HepG2 (cell line): ENCODE data around the gene CGB5. TPM values are rescaled to one million over a fixed set of nuclear protein-coding genes. Genes with fewer than 3 reads are reported as not detected.

Source experiments
- CENPX ChIP-seq: sonication (generic); formaldehyde crosslinking; IDR thresholded peaks from 2 replicates; pipeline ENCODE4 v1.9.0; 2021; ENCODE audit warnings: mild to moderate bottlenecking, missing genetic modification reagents, moderate library complexity
- EP300 ChIP-seq, 3 experiments: sonication (generic) in 1 of 3; formaldehyde crosslinking in 1 of 3; IDR thresholded peaks; 2 replicates each; pipeline versions ENCODE4 v1.5.1 to v1.6.1; 2011 to 2020; ENCODE audit warnings: low read depth in 2 of 3, low read length in 2 of 3, borderline replicate concordance in 1 of 3, improper control_type of control experiment in 1 of 3, mild to moderate bottlenecking in 1 of 3, missing genetic modification reagents in 1 of 3, moderate library complexity in 1 of 3
- ERF ChIP-seq: IDR thresholded peaks from 2 replicates; pipeline ENCODE4 v1.6.1; 2018; ENCODE audit warnings: missing biosample characterization, missing genetic modification reagents
- HMGA1 ChIP-seq: sonication (generic); formaldehyde crosslinking; conservative IDR thresholded peaks from 2 replicates; pipeline ENCODE4 v1.4.0; 2020; ENCODE audit warnings: missing genetic modification reagents
- MXD4 ChIP-seq: IDR thresholded peaks from 2 replicates; pipeline ENCODE4 v1.6.1; 2016; ENCODE audit warnings: mild to moderate bottlenecking, missing biosample characterization, missing genetic modification reagents
- SOX6 ChIP-seq, 2 experiments: fragments of 450-650 bp in 1 of 2; sonication (generic) in 1 of 2; formaldehyde crosslinking in 1 of 2; IDR thresholded peaks; 2 replicates each; pipeline versions ENCODE4 v1.4.0 to v1.6.1; 2017 to 2020; ENCODE audit warnings: antibody characterized with exemption in 1 of 2, mild to moderate bottlenecking in 1 of 2, missing genetic modification reagents in 1 of 2
- SP140L ChIP-seq: sonication (generic); formaldehyde crosslinking; IDR thresholded peaks from 2 replicates; pipeline ENCODE4 v1.4.0; 2020; ENCODE audit warnings: missing genetic modification reagents, borderline replicate concordance
- U2AF1 ChIP-seq: fragments of 200-400 bp; formaldehyde crosslinking; optimal IDR thresholded peaks from 2 replicates; pipeline ENCODE3; 2017; ENCODE audit warnings: mild to moderate bottlenecking, low read depth, low read length
- ZNF264 ChIP-seq: sonication (generic); formaldehyde crosslinking; IDR thresholded peaks from 2 replicates; pipeline ENCODE4 v1.4.0; 2020; ENCODE audit warnings: missing genetic modification reagents
- ZNF629 ChIP-seq: sonication (generic); formaldehyde crosslinking; conservative IDR thresholded peaks from 2 replicates; pipeline ENCODE4 v1.5.0; 2020; ENCODE audit warnings: missing genetic modification reagents
- ZNF703 ChIP-seq: sonication (generic); formaldehyde crosslinking; IDR thresholded peaks from 2 replicates; pipeline ENCODE4 v1.5.1; 2020; ENCODE audit warnings: missing genetic modification reagents, mild to moderate bottlenecking, moderate library complexity, borderline replicate concordance
- polyA plus RNA-seq, 8 experiments: library from polyadenylated mRNA; depleted of rRNA in 3 of 8; stranded (reverse) in 7 of 8; unstranded in 1 of 8; fragments of >200 nt; fragmentation: Illumina TruSeq in 4 of 8; extraction: Trizol in 4 of 8; gene quantifications; 2 replicates each; pipeline versions ENCODE4 v1.2.1 to v1.2.3, GENCODE V29; 2011 to 2016; ENCODE audit warnings: low read depth in 4 of 8, missing spikeins in 1 of 8, mixed read lengths in 1 of 8; ENCODE audit not compliant: insufficient read depth in 1 of 8
- total RNA-seq, 5 experiments: library from RNA; depleted of rRNA; stranded (reverse); fragments of >200 nt; fragmentation: Illumina TruSeq; extraction: Trizol; gene quantifications; 2 replicates each; pipeline ENCODE4 v1.2.3, GENCODE V29; 2016; ENCODE audit warnings: low read depth in 1 of 5
- TF ChIP-seq, protein P1 (sequence below): IDR thresholded peaks from 2 replicates; pipeline ENCODE4 v1.6.1; 2016
- TF ChIP-seq, protein P2 (sequence below): sonication (generic); formaldehyde crosslinking; IDR thresholded peaks from 2 replicates; pipeline ENCODE4 v1.4.0; 2020; ENCODE audit warnings: mild to moderate bottlenecking, missing genetic modification reagents
- TF ChIP-seq, protein P3 (sequence below): IDR thresholded peaks from 2 replicates; pipeline ENCODE4 v1.6.1; 2016; ENCODE audit warnings: low read depth, missing genetic modification reagents, missing compliant biosample characterization
- TF ChIP-seq, protein P4 (sequence below): sonication (generic); formaldehyde crosslinking; IDR thresholded peaks from 2 replicates; pipeline ENCODE4 v1.5.1; 2020; ENCODE audit warnings: mild to moderate bottlenecking, missing genetic modification reagents, borderline replicate concordance
- TF ChIP-seq, protein P5 (sequence below): sonication (generic); formaldehyde crosslinking; conservative IDR thresholded peaks from 2 replicates; pipeline ENCODE4 v1.8.0; 2022; ENCODE audit warnings: low read depth, missing genetic modification reagents

The CGB5 gene
- total and polyA plus RNA-seq, 2 of the 13 experiments (the other 11 are each of a cell fraction or from before 2014, with no cell fraction given) = not detected

DNA sequence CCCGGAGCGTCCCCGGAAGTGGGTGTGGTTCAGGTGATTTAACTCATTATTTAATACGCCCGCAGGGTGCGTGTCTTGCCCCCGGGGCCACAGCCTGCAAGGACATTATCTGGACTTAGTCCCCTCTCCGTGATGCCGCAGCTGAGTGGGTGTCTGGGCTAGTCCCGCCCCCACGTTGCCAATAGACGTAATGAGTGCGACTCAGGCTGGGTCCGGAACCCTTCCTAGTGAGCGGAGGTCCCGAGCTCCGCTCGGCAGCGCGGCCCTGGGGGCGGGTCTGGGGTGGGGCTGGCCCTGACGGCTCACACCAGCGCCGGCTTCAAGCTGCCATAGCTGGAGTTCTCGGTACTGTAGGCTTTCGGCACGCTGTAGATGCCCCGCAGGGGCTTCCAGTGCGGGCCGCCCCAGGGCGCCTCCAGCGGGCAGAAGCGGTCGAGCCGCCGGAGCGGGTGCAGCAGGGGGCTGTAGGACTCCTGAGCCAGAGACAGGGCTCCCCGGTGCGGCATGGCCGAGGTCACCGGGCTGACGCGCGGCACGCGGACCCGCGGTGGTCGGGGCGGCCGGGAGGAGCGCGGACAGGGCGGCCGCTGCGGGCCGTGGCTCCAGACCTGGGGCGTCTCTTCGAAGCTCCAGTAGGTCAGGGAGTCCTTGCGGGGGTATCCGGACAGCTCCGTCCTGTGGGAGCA is 25.8 kb upstream of the CGB5 start (continued):
- TF ChIP-seq, protein P1, sequence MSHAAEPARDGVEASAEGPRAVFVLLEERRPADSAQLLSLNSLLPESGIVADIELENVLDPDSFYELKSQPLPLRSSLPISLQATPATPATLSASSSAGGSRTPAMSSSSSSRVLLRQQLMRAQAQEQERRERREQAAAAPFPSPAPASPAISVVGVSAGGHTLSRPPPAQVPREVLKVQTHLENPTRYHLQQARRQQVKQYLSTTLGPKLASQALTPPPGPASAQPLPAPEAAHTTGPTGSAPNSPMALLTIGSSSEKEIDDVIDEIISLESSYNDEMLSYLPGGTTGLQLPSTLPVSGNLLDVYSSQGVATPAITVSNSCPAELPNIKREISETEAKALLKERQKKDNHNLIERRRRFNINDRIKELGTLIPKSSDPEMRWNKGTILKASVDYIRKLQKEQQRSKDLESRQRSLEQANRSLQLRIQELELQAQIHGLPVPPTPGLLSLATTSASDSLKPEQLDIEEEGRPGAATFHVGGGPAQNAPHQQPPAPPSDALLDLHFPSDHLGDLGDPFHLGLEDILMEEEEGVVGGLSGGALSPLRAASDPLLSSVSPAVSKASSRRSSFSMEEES (CRISPR knock-in tag) = no peak
- TF ChIP-seq ERF (CRISPR knock-in tag) (no peak), CENPX (CRISPR knock-in tag) (no peak), MXD4 (CRISPR knock-in tag) (0 out of 2 replicates have a peak, but pooled peaks have one; percentile 24), ZNF703 (CRISPR knock-in tag) (no peak), ZNF629 (CRISPR knock-in tag) (no peak), SOX6 (IDR thresholded peaks at IDR 0.05) (no peak), SOX6 (CRISPR knock-in tag; IDR thresholded peaks at IDR 0.05) (no peak), U2AF1 (no peak), ZNF264 (CRISPR knock-in tag) (no peak), EP300 (IDR thresholded peaks at IDR 0.05; ENCODE audit: low read depth in 2 of 2, low read length in 2 of 2) (no peak), EP300 (CRISPR knock-in tag; IDR thresholded peaks at IDR 0.05; ENCODE audit: borderline replicate concordance) (no peak), SP140L (CRISPR knock-in tag) (no peak), HMGA1 (CRISPR knock-in tag) (no peak)
- TF ChIP-seq, protein P2, sequence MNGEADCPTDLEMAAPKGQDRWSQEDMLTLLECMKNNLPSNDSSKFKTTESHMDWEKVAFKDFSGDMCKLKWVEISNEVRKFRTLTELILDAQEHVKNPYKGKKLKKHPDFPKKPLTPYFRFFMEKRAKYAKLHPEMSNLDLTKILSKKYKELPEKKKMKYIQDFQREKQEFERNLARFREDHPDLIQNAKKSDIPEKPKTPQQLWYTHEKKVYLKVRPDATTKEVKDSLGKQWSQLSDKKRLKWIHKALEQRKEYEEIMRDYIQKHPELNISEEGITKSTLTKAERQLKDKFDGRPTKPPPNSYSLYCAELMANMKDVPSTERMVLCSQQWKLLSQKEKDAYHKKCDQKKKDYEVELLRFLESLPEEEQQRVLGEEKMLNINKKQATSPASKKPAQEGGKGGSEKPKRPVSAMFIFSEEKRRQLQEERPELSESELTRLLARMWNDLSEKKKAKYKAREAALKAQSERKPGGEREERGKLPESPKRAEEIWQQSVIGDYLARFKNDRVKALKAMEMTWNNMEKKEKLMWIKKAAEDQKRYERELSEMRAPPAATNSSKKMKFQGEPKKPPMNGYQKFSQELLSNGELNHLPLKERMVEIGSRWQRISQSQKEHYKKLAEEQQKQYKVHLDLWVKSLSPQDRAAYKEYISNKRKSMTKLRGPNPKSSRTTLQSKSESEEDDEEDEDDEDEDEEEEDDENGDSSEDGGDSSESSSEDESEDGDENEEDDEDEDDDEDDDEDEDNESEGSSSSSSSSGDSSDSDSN = peak; percentile 72; the same call in 1 of the 2 replicates
- TF ChIP-seq, protein P3, sequence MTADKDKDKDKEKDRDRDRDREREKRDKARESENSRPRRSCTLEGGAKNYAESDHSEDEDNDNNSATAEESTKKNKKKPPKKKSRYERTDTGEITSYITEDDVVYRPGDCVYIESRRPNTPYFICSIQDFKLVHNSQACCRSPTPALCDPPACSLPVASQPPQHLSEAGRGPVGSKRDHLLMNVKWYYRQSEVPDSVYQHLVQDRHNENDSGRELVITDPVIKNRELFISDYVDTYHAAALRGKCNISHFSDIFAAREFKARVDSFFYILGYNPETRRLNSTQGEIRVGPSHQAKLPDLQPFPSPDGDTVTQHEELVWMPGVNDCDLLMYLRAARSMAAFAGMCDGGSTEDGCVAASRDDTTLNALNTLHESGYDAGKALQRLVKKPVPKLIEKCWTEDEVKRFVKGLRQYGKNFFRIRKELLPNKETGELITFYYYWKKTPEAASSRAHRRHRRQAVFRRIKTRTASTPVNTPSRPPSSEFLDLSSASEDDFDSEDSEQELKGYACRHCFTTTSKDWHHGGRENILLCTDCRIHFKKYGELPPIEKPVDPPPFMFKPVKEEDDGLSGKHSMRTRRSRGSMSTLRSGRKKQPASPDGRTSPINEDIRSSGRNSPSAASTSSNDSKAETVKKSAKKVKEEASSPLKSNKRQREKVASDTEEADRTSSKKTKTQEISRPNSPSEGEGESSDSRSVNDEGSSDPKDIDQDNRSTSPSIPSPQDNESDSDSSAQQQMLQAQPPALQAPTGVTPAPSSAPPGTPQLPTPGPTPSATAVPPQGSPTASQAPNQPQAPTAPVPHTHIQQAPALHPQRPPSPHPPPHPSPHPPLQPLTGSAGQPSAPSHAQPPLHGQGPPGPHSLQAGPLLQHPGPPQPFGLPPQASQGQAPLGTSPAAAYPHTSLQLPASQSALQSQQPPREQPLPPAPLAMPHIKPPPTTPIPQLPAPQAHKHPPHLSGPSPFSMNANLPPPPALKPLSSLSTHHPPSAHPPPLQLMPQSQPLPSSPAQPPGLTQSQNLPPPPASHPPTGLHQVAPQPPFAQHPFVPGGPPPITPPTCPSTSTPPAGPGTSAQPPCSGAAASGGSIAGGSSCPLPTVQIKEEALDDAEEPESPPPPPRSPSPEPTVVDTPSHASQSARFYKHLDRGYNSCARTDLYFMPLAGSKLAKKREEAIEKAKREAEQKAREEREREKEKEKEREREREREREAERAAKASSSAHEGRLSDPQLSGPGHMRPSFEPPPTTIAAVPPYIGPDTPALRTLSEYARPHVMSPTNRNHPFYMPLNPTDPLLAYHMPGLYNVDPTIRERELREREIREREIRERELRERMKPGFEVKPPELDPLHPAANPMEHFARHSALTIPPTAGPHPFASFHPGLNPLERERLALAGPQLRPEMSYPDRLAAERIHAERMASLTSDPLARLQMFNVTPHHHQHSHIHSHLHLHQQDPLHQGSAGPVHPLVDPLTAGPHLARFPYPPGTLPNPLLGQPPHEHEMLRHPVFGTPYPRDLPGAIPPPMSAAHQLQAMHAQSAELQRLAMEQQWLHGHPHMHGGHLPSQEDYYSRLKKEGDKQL (CRISPR knock-in tag) = no peak
- TF ChIP-seq, protein P4, sequence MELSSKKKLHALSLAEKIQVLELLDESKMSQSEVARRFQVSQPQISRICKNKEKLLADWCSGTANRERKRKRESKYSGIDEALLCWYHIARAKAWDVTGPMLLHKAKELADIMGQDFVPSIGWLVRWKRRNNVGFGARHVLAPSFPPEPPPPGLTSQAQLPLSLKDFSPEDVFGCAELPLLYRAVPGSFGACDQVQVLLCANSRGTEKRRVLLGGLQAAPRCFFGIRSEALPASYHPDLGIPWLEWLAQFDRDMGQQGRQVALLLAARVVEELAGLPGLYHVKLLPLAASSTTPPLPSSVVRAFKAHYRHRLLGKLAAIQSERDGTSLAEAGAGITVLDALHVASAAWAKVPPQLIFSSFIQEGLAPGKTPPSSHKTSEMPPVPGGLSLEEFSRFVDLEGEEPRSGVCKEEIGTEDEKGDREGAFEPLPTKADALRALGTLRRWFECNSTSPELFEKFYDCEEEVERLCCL (CRISPR knock-in tag) = no peak
- TF ChIP-seq, protein P5, sequence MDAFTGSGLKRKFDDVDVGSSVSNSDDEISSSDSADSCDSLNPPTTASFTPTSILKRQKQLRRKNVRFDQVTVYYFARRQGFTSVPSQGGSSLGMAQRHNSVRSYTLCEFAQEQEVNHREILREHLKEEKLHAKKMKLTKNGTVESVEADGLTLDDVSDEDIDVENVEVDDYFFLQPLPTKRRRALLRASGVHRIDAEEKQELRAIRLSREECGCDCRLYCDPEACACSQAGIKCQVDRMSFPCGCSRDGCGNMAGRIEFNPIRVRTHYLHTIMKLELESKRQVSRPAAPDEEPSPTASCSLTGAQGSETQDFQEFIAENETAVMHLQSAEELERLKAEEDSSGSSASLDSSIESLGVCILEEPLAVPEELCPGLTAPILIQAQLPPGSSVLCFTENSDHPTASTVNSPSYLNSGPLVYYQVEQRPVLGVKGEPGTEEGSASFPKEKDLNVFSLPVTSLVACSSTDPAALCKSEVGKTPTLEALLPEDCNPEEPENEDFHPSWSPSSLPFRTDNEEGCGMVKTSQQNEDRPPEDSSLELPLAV (CRISPR knock-in tag) = no peak
